DOHH2 (cell line): ENCODE measurements around the gene C9orf152.

Experiments used
- EZH2phosphoT487 ChIP-seq: fragments of 200-600 bp; sonication (generic); IDR thresholded peaks from 2 replicates; pipeline ENCODE4 v1.6.1; 2017; ENCODE audit warnings: borderline replicate concordance, mild to moderate bottlenecking, antibody characterized with exemption, low read length, moderate library complexity, mixed read lengths
- TF ChIP-seq, protein P1 (sequence below): fragments of 200-600 bp; sonication (generic); IDR thresholded peaks from one replicate; pipeline ENCODE4 v1.5.1; 2014; ENCODE audit warnings: antibody characterized with exemption, mild to moderate bottlenecking, low read depth, low read length; ENCODE audit not compliant: poor library complexity, severe bottlenecking

- TF ChIP-seq EZH2phosphoT487 = no peak
- TF ChIP-seq, protein P1, sequence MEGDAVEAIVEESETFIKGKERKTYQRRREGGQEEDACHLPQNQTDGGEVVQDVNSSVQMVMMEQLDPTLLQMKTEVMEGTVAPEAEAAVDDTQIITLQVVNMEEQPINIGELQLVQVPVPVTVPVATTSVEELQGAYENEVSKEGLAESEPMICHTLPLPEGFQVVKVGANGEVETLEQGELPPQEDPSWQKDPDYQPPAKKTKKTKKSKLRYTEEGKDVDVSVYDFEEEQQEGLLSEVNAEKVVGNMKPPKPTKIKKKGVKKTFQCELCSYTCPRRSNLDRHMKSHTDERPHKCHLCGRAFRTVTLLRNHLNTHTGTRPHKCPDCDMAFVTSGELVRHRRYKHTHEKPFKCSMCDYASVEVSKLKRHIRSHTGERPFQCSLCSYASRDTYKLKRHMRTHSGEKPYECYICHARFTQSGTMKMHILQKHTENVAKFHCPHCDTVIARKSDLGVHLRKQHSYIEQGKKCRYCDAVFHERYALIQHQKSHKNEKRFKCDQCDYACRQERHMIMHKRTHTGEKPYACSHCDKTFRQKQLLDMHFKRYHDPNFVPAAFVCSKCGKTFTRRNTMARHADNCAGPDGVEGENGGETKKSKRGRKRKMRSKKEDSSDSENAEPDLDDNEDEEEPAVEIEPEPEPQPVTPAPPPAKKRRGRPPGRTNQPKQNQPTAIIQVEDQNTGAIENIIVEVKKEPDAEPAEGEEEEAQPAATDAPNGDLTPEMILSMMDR = no peak
These were observed 21.7 kb downstream of the C9orf152 start for GRCh38 chr9:110186254-110186653.
